GM06990 (cell line): Measurements from ENCODE around the gene MOSPD3.

Experiments used
- DNase-seq: peaks from one replicate; pipeline ENCODE4 v3.0.0-alpha.2; 2011; ENCODE audit not compliant: insufficient read length; ENCODE audit errors: extremely low read depth
- H3K27me3 ChIP-seq: replicated peaks from 2 replicates; pipeline ENCODE4 v1.6.0; 2011; ENCODE audit warnings: low read length; ENCODE audit not compliant: control insufficient read depth, insufficient read depth
- H3K36me3 ChIP-seq: 2 replicates; pipeline ENCODE4 v1.5.1; 2011; ENCODE audit warnings: low read length; ENCODE audit not compliant: control insufficient read depth, insufficient read depth
- H3K4me3 ChIP-seq: replicated peaks from 2 replicates; pipeline ENCODE4 v1.5.1; 2011; ENCODE audit warnings: low read depth, mild to moderate bottlenecking, control low read depth, low read length
- CTCF ChIP-seq: IDR thresholded peaks from 2 replicates; pipeline ENCODE4 v1.5.1; 2011; ENCODE audit warnings: low read length, control low read depth, mild to moderate bottlenecking, inconsistent platforms; ENCODE audit not compliant: insufficient read depth, poor library complexity, severe bottlenecking

MOSPD3 gene

GRCh38 chr7:100589341-100589947 is 22.9 kb upstream of the MOSPD3 start:
- no peak for TF ChIP-seq CTCF
- Histone ChIP-seq H3K27me3 (no peaks in the 10 kb centered on the region; the same call in 1 of the 2 replicates), H3K36me3 (no peaks in the 10 kb centered on the region), H3K4me3 (no peak overlapping the region)
- DNase-seq, result no peak

DNA sequence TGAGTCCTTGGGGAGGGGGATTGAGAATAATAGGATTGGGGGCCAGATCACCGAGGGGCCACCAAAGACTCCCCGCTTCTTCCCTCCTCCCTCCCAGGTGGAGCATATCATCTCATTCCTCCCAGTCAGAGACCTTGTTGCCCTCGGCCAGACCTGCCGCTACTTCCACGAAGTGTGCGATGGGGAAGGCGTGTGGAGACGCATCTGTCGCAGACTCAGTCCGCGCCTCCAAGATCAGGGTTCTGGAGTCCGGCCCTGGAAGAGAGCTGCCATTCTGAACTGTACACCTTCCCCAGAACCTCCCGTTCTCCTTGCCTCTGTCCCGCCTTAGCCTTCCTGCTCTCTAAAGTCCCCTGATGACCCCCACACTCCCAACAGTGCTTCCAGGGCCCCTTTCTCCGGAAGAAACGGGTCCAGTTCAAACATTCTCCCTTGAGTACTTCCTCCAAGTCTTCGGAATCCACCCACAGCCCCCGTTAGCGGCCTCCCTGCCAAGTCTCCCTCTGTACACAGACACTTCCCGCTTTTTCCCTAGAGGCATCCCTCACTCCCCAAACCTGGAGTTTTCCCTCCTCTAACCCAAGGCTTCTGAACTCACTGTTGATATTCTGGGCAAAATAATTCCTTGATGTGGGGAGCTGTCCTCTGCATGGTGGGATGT is 22.1 kb upstream of the MOSPD3 start:
- Histone ChIP-seq H3K4me3 (no peak overlapping the region), H3K27me3 (no peaks in the 10 kb centered on the region; the same call in 1 of the 2 replicates), H3K36me3 (no peaks in the 10 kb centered on the region)
- no peak for TF ChIP-seq CTCF
- no peak for DNase-seq

DNA sequence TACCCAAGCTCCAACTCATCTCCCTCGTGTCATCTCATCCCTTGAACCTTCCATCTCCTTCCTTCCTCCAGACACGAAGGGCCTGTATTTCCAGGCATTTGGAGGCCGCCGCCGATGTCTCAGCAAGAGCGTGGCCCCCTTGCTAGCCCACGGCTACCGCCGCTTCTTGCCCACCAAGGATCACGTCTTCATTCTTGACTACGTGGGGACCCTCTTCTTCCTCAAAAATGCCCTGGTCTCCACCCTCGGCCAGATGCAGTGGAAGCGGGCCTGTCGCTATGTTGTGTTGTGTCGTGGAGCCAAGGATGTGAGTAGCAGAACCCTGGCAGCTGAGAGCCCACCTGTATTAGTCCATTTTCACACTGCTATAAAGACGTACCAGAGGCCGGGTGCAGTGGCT is 20.7 kb upstream of the MOSPD3 start:
- no peak for DNase-seq
- TF ChIP-seq CTCF, result no peak
- H3K27me3 ChIP-seq, result no peaks in the 10 kb centered on the region; the same call in 1 of the 2 replicates
- H3K4me3 ChIP-seq, result no peak overlapping the region
- H3K36me3 ChIP-seq, result no peaks in the 10 kb centered on the region

GRCh38 chr7:100595188-100595587 is 17.2 kb upstream of the MOSPD3 start:
- no peak for TF ChIP-seq CTCF
- DNase-seq, result no peak
- H3K36me3 ChIP-seq, result no peaks in the 10 kb centered on the region
- H3K4me3 ChIP-seq, result no peak overlapping the region
- H3K27me3 ChIP-seq, result no peaks in the 10 kb centered on the region; the same call in 1 of the 2 replicates

- TF ChIP-seq CTCF, result no peak
- no peak for DNase-seq
- H3K27me3 ChIP-seq, result no peaks in the 10 kb centered on the region
- no peak overlapping the region for H3K4me3 ChIP-seq
- H3K36me3 ChIP-seq, result no peaks in the 10 kb centered on the region
These were observed 13.9 kb upstream of the MOSPD3 start for GRCh38 chr7:100598425-100598824.
